ENCODE measurements around the gene BRD4. TPM values are rescaled to one million over a fixed set of nuclear protein-coding genes. Genes with fewer than 3 reads are reported as not detected.

BRD4 gene
- total RNA-seq, 1 donor from 2014 or later, result 42.4 TPM

GRCh38 chr19:15201374-15202023 lies 130.8 kb downstream of the BRD4 start:
- Histone ChIP-seq H3K27me3 (ENCODE audit: control insufficient read depth, insufficient read depth, low read length) (peaks cover 21% of the 10 kb centered on the region), H3K36me3 (ENCODE audit: control insufficient read depth, insufficient read depth, low read length) (no peaks in the 10 kb centered on the region), H3K4me3 (ENCODE audit: low read depth, low read length) (no peak overlapping the region)
- no peak for TF ChIP-seq CTCF (IDR thresholded peaks at IDR 0.05; ENCODE audit: insufficient read depth, low read length, poor library complexity, severe bottlenecking)
- DNase-seq (ENCODE audit: low read depth), result no peak

- H3K4me3 ChIP-seq (ENCODE audit: low read depth, low read length), result peak within 1 kb of the TSS; percentile 50
- no peak for TF ChIP-seq CTCF (IDR thresholded peaks at IDR 0.05; ENCODE audit: insufficient read depth, low read length, poor library complexity, severe bottlenecking)
- H3K36me3 ChIP-seq (ENCODE audit: control insufficient read depth, insufficient read depth, low read length), result no peaks in the 10 kb centered on the region
- DNase-seq (ENCODE audit: low read depth), result no peak
- H3K27me3 ChIP-seq (ENCODE audit: control insufficient read depth, insufficient read depth, low read length), result peaks cover 27% of the 10 kb centered on the region
Measured at GRCh38 chr19:15200553-15201364, 131.6 kb downstream of the BRD4 start, which contains the start of gene NOTCH3. Gene NOTCH3, minus strand, starts transcription at chr19:15200995. Its CDS starts 90 bp downstream, at chr19:15200905.

- no peak for DNase-seq (ENCODE audit: low read depth)
- Histone ChIP-seq H3K27me3 (ENCODE audit: control insufficient read depth, insufficient read depth, low read length) (peaks cover 30% of the 10 kb centered on the region), H3K4me3 (ENCODE audit: low read depth, low read length) (peak overlapping the region; percentile 50), H3K36me3 (ENCODE audit: control insufficient read depth, insufficient read depth, low read length) (no peaks in the 10 kb centered on the region)
- TF ChIP-seq CTCF (IDR thresholded peaks at IDR 0.05; ENCODE audit: insufficient read depth, low read length, poor library complexity, severe bottlenecking), result no peak
Measured at GRCh38 chr19:15199661-15200552, 132.4 kb downstream of the BRD4 start.

- H3K27me3 ChIP-seq (ENCODE audit: control insufficient read depth, insufficient read depth, low read length), result peaks cover 37% of the 10 kb centered on the region
- no peak overlapping the region for H3K4me3 ChIP-seq (ENCODE audit: low read depth, low read length)
- TF ChIP-seq CTCF (IDR thresholded peaks at IDR 0.05; ENCODE audit: insufficient read depth, low read length, poor library complexity, severe bottlenecking), result no peak
- H3K36me3 ChIP-seq (ENCODE audit: control insufficient read depth, insufficient read depth, low read length), result no peaks in the 10 kb centered on the region
- DNase-seq (ENCODE audit: low read depth), result no peak
Measured at GRCh38 chr19:15198951-15199660, 133.2 kb downstream of the BRD4 start.

- no peak for DNase-seq (ENCODE audit: low read depth)
- H3K36me3 ChIP-seq (ENCODE audit: control insufficient read depth, insufficient read depth, low read length), result no peaks in the 10 kb centered on the region
- H3K27me3 ChIP-seq (ENCODE audit: control insufficient read depth, insufficient read depth, low read length), result peaks cover 37% of the 10 kb centered on the region
- H3K4me3 ChIP-seq (ENCODE audit: low read depth, low read length), result no peak overlapping the region
- no peak for TF ChIP-seq CTCF (IDR thresholded peaks at IDR 0.05; ENCODE audit: insufficient read depth, low read length, poor library complexity, severe bottlenecking)
Measured at GRCh38 chr19:15197942-15198341, 134.4 kb downstream of the BRD4 start.
